ENCODE data around the gene MAPKAP1. TPM values are rescaled to one million over a fixed set of nuclear protein-coding genes. Genes with fewer than 3 reads are reported as not detected.

MAPKAP1 gene
- total and polyA plus RNA-seq, 2 experiments from 2014 or later: 66.7 to 85.6 TPM

DNA sequence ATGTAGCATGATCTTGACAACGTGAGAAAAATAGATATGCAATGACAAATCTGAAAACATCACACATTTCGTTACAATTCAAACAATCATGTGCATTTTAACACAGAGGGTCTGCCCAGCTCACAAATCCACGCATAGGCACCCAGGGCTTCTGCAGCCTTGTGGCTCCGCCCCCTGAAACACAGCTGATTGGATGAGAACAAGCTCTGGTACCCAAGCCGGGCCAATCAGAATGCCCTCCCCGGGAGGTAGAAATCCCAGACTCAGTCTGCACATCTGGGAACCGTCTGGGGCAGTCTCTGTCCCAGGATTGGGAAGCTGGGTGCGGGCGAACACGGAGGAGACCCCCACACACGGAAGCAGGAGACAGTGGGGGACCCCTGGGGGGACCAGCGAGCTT, 307.8 kb downstream of the MAPKAP1 start:
- no peak overlapping the region for H3K4me3 ChIP-seq
- no peak for DNase-seq (ENCODE audit: low read depth in 1 of 2, low spot score in 1 of 2)
- no peak for TF ChIP-seq CTCF (IDR thresholded peaks at IDR 0.05; ENCODE audit: low read depth, low read length)
- no peaks in the 10 kb centered on the region for H3K4me1 ChIP-seq (ENCODE audit: low read depth)
- H3K9me3 ChIP-seq (ENCODE audit: low read depth): no peaks in the 10 kb centered on the region
- no peaks in the 10 kb centered on the region for H3K36me3 ChIP-seq
- no peaks in the 10 kb centered on the region for H3K27me3 ChIP-seq
- H3K27ac ChIP-seq: no peak overlapping the region

DNA sequence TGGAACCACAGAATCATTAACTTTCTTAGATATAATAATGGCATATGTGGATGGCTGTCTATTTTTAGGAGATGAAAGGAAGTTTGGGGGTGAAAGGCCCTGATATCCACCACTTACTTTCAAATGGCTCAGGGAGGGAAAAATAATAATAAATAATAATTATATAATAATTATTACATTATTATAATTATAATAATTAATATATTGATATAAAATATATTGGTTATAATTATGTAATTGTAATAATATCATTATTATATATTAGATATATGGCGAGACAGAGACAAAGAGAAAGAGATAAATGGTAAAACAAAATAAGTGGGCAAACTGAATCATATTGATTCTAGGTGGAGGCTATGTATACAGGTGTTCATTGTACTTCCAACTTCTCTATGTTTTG, 308.8 kb downstream of the MAPKAP1 start:
- no peaks in the 10 kb centered on the region for H3K36me3 ChIP-seq
- no peak for TF ChIP-seq CTCF (IDR thresholded peaks at IDR 0.05; ENCODE audit: low read depth, low read length)
- H3K4me1 ChIP-seq (ENCODE audit: low read depth): no peaks in the 10 kb centered on the region
- H3K9me3 ChIP-seq (ENCODE audit: low read depth): no peaks in the 10 kb centered on the region
- DNase-seq (ENCODE audit: low read depth in 1 of 2, low spot score in 1 of 2): no peak
- no peaks in the 10 kb centered on the region for H3K27me3 ChIP-seq
- H3K4me3 ChIP-seq: no peak overlapping the region
- H3K27ac ChIP-seq: no peak overlapping the region

GRCh38 chr9:125397736-125398135, 309.3 kb downstream of the MAPKAP1 start:
- H3K9me3 ChIP-seq (ENCODE audit: low read depth): no peaks in the 10 kb centered on the region
- no peaks in the 10 kb centered on the region for H3K27me3 ChIP-seq
- no peak for DNase-seq (ENCODE audit: low read depth in 1 of 2, low spot score in 1 of 2)
- H3K4me3 ChIP-seq: no peak overlapping the region
- no peaks in the 10 kb centered on the region for H3K4me1 ChIP-seq (ENCODE audit: low read depth)
- H3K36me3 ChIP-seq: no peaks in the 10 kb centered on the region
- TF ChIP-seq CTCF (IDR thresholded peaks at IDR 0.05; ENCODE audit: low read depth, low read length): no peak
- no peak overlapping the region for H3K27ac ChIP-seq

DNA sequence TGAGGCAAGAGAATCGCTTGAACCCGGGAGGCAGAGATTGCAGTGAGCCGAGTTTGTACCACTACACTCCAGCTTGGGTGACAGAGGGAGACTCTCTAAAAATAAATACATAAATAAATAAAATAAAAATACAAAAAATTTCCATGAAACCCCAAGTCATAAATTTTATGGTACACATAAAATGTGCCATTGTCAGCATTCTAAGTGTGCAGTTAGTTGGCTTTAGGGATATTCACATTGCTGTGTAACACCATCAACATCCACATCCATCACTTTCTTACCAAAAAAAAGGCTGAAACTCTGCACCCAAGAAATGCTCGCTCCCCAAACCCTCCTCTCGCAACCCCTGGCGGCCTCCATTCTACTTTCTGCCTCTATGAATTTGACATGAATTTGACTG, 310.2 kb downstream of the MAPKAP1 start:
- no peak for TF ChIP-seq CTCF (IDR thresholded peaks at IDR 0.05; ENCODE audit: low read depth, low read length)
- DNase-seq (ENCODE audit: low read depth in 1 of 2, low spot score in 1 of 2): no peak
- Histone ChIP-seq H3K4me3 (no peak overlapping the region), H3K4me1 (ENCODE audit: low read depth) (no peaks in the 10 kb centered on the region), H3K9me3 (ENCODE audit: low read depth) (no peaks in the 10 kb centered on the region), H3K27ac (no peak overlapping the region), H3K36me3 (no peaks in the 10 kb centered on the region), H3K27me3 (no peaks in the 10 kb centered on the region)

- no peak for TF ChIP-seq CTCF (IDR thresholded peaks at IDR 0.05; ENCODE audit: low read depth, low read length)
- H3K36me3 ChIP-seq: no peaks in the 10 kb centered on the region
These were observed 313.6 kb downstream of the MAPKAP1 start for GRCh38 chr9:125393426-125393825.

DNA sequence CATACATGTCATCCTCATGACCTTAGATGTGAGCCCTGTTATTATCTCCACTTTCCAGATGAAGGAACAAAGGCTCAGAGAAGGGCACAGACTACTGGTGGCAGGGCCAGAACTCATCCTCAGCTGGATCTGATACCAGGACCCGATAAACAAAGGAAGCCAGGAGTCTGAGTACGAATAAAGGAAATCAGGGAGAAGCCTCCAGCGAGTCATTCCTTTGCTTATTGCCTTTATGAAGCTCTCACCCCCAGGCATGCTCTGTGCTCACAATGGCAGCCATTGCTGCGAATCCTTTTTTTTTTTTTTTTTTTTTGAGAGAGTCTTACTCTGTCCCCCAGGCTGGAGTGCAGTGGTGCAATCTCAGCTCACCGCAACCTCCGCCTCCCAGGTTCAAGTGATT, 315.3 kb downstream of the MAPKAP1 start:
- no peak overlapping the region for H3K4me3 ChIP-seq

More at GRCh38 chr9:125393426-125393825, 313.6 kb downstream of the MAPKAP1 start:
- no peaks in the 10 kb centered on the region for H3K27me3 ChIP-seq
- no peaks in the 10 kb centered on the region for H3K9me3 ChIP-seq (ENCODE audit: low read depth)
- DNase-seq (ENCODE audit: low read depth in 1 of 2, low spot score in 1 of 2): no peak
- no peak overlapping the region for H3K27ac ChIP-seq
- no peak overlapping the region for H3K4me3 ChIP-seq
- no peaks in the 10 kb centered on the region for H3K4me1 ChIP-seq (ENCODE audit: low read depth)

More for the DNA sequence above, 315.3 kb downstream of the MAPKAP1 start:
- H3K27ac ChIP-seq: no peak overlapping the region
- H3K4me1 ChIP-seq (ENCODE audit: low read depth): no peaks in the 10 kb centered on the region
- DNase-seq (ENCODE audit: low read depth in 1 of 2, low spot score in 1 of 2): no peak
- TF ChIP-seq CTCF (IDR thresholded peaks at IDR 0.05; ENCODE audit: low read depth, low read length): no peak
- no peaks in the 10 kb centered on the region for H3K36me3 ChIP-seq
- H3K27me3 ChIP-seq: no peaks in the 10 kb centered on the region
- H3K9me3 ChIP-seq (ENCODE audit: low read depth): no peaks in the 10 kb centered on the region

Data from cardiac muscle cell (in vitro differentiated cells and primary cell).